Retinal pigment epithelial cell (primary cell): Measurements from ENCODE around the gene GATM.

Source experiments
- DNase-seq: peaks from one replicate; pipeline ENCODE4 v3.0.0-alpha.2; 2010; ENCODE audit warnings: low read depth
- H3K4me3 ChIP-seq: 2 replicates; pipeline ENCODE4 v1.5.1; 2011; ENCODE audit warnings: mild to moderate bottlenecking, low read length, control low read depth, moderate library complexity
- CTCF ChIP-seq: conservative IDR thresholded peaks from 2 replicates; pipeline ENCODE4 v1.5.1; 2011; ENCODE audit warnings: low read depth, low read length, control low read depth, inconsistent platforms

The GATM gene

GRCh38 chr15:45397116-45397665 is 18.8 kb upstream of the GATM start:
- no peak for TF ChIP-seq CTCF
- H3K4me3 ChIP-seq = no peak overlapping the region
- no peak for DNase-seq

- no peak overlapping the region for H3K4me3 ChIP-seq
- TF ChIP-seq CTCF = no peak
- no peak for DNase-seq
These were observed 17.6 kb upstream of the GATM start for GRCh38 chr15:45395943-45396342.

GRCh38 chr15:45394681-45395080 is 16.3 kb upstream of the GATM start:
- H3K4me3 ChIP-seq = no peak overlapping the region
- TF ChIP-seq CTCF = no peak
- DNase-seq = no peak

GRCh38 chr15:45393851-45394250 is 15.5 kb upstream of the GATM start:
- peak; percentile 49 for TF ChIP-seq CTCF
- DNase-seq = no peak
- no peak overlapping the region for H3K4me3 ChIP-seq

GRCh38 chr15:45392584-45392855 is 14.2 kb upstream of the GATM start:
- H3K4me3 ChIP-seq = no peak overlapping the region
- DNase-seq = no peak
- no peak for TF ChIP-seq CTCF

GRCh38 chr15:45391746-45392583 is 13.6 kb upstream of the GATM start:
- TF ChIP-seq CTCF = no peak
- no peak for DNase-seq
- H3K4me3 ChIP-seq = no peak overlapping the region

GRCh38 chr15:45389351-45389750 is 11.0 kb upstream of the GATM start:
- no peak overlapping the region for H3K4me3 ChIP-seq
- DNase-seq = no peak
- no peak for TF ChIP-seq CTCF
